Neural progenitor cell (in vitro differentiated cells): Measurements from ENCODE around the gene STK32A.

Experiments
- EZH2 ChIP-seq: fragments of 200-600 bp; sonication (generic); IDR thresholded peaks from 2 replicates; pipeline ENCODE4 v1.6.1; 2017; ENCODE audit warnings: antibody characterized with exemption, mild to moderate bottlenecking, moderate library complexity
- TF ChIP-seq, protein P1 (sequence below): fragments of 200-600 bp; sonication (generic); IDR thresholded peaks from 2 replicates; pipeline ENCODE4 v1.5.1; 2017; ENCODE audit warnings: antibody characterized with exemption, mild to moderate bottlenecking

GRCh38 chr5:147408980-147409379, 174.2 kb downstream of the STK32A start:
- TF ChIP-seq, protein P1, sequence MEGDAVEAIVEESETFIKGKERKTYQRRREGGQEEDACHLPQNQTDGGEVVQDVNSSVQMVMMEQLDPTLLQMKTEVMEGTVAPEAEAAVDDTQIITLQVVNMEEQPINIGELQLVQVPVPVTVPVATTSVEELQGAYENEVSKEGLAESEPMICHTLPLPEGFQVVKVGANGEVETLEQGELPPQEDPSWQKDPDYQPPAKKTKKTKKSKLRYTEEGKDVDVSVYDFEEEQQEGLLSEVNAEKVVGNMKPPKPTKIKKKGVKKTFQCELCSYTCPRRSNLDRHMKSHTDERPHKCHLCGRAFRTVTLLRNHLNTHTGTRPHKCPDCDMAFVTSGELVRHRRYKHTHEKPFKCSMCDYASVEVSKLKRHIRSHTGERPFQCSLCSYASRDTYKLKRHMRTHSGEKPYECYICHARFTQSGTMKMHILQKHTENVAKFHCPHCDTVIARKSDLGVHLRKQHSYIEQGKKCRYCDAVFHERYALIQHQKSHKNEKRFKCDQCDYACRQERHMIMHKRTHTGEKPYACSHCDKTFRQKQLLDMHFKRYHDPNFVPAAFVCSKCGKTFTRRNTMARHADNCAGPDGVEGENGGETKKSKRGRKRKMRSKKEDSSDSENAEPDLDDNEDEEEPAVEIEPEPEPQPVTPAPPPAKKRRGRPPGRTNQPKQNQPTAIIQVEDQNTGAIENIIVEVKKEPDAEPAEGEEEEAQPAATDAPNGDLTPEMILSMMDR = no peak
- TF ChIP-seq EZH2 = no peak
